Chondrocyte (in vitro differentiated cells): ENCODE data around the gene SLC22A23. TPM values are rescaled to one million over a fixed set of nuclear protein-coding genes. Genes with fewer than 3 reads are reported as not detected.

Experiments
- DNase-seq: peaks from one replicate; pipeline ENCODE4 v3.0.0; 2021; ENCODE audit warnings: mixed read lengths, low spot score
- H3K27ac Mint-ChIP-seq: one replicate; pipeline ENCODE4 v1.8.0; 2021; ENCODE audit warnings: mild to moderate bottlenecking, moderate library complexity, mixed read lengths; ENCODE audit not compliant: unreplicated experiment
- H3K27me3 Mint-ChIP-seq: 2 replicates; pipeline ENCODE4 v1.8.0; 2021; ENCODE audit warnings: low read depth, mixed read lengths
- H3K36me3 Mint-ChIP-seq: 2 replicates; pipeline ENCODE4 v1.8.0; 2021; ENCODE audit warnings: low read depth, mixed read lengths
- H3K4me1 Mint-ChIP-seq: 2 replicates; pipeline ENCODE4 v1.8.0; 2021; ENCODE audit warnings: low read depth, mild to moderate bottlenecking, mixed read lengths
- H3K4me3 Mint-ChIP-seq: one replicate; pipeline ENCODE4 v1.8.0; 2021; ENCODE audit warnings: mild to moderate bottlenecking, moderate library complexity, mixed read lengths; ENCODE audit not compliant: unreplicated experiment
- H3K9me3 Mint-ChIP-seq: 2 replicates; pipeline ENCODE4 v1.8.0; 2021; ENCODE audit warnings: low read depth, mixed read lengths
- CTCF ChIP-seq: fragments of 200-600 bp; sonication (generic); IDR thresholded peaks from 2 replicates; pipeline ENCODE4 v1.5.0; 2021; ENCODE audit warnings: antibody characterized with exemption, mild to moderate bottlenecking, moderate library complexity
- total RNA-seq: library from RNA; stranded (reverse); gene quantifications from 3 replicates; pipeline ENCODE4 v1.2.1, GENCODE V29; 2021

The SLC22A23 gene
- total RNA-seq, 1 donor from 2014 or later = 36.4 TPM

- no peak overlapping the region for H3K27ac Mint-ChIP-seq
Measured at GRCh38 chr6:3353213-3353903, 103.5 kb downstream of the SLC22A23 start.

DNA sequence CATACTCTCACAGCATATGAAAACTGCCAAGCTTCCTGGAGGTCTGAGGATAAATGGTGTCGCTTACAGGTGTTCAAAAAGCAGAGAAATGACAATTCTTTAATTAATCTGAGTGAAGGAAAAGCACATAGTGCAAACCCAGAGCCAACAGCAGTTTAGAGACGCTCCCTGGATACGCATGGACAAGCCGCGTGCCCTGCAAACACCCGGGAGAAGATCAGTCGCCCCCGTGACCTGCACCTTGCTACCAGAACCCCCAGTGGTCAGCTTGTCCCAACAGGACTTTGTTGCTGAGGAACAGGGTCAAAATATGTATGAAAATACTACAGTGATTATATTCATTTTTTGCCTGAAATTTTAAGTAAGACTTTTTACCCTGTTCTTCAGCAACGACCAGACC is 104.2 kb downstream of the SLC22A23 start:
- no peak overlapping the region for H3K4me3 Mint-ChIP-seq
- DNase-seq = no peak
- no peaks in the 10 kb centered on the region for H3K27me3 Mint-ChIP-seq
- peaks cover 3% of the 10 kb centered on the region for H3K36me3 Mint-ChIP-seq
- H3K9me3 Mint-ChIP-seq = no peaks in the 10 kb centered on the region
- H3K4me1 Mint-ChIP-seq = peaks cover 43% of the 10 kb centered on the region
- H3K27ac Mint-ChIP-seq = no peak overlapping the region
- no peak for TF ChIP-seq CTCF

More at GRCh38 chr6:3353213-3353903, 103.5 kb downstream of the SLC22A23 start:
- H3K27me3 Mint-ChIP-seq = no peaks in the 10 kb centered on the region
- H3K36me3 Mint-ChIP-seq = peaks cover 2% of the 10 kb centered on the region
- no peak for DNase-seq
- peaks cover 43% of the 10 kb centered on the region for H3K4me1 Mint-ChIP-seq
- TF ChIP-seq CTCF = no peak
- H3K4me3 Mint-ChIP-seq = no peak overlapping the region
- no peaks in the 10 kb centered on the region for H3K9me3 Mint-ChIP-seq

GRCh38 chr6:3351829-3352524 is 104.9 kb downstream of the SLC22A23 start:
- no peak for DNase-seq
- Mint-ChIP-seq H3K4me3 (no peak overlapping the region), H3K36me3 (peaks cover 3% of the 10 kb centered on the region), H3K27ac (no peak overlapping the region), H3K27me3 (no peaks in the 10 kb centered on the region), H3K4me1 (peaks cover 50% of the 10 kb centered on the region), H3K9me3 (no peaks in the 10 kb centered on the region)
- TF ChIP-seq CTCF = no peak

DNA sequence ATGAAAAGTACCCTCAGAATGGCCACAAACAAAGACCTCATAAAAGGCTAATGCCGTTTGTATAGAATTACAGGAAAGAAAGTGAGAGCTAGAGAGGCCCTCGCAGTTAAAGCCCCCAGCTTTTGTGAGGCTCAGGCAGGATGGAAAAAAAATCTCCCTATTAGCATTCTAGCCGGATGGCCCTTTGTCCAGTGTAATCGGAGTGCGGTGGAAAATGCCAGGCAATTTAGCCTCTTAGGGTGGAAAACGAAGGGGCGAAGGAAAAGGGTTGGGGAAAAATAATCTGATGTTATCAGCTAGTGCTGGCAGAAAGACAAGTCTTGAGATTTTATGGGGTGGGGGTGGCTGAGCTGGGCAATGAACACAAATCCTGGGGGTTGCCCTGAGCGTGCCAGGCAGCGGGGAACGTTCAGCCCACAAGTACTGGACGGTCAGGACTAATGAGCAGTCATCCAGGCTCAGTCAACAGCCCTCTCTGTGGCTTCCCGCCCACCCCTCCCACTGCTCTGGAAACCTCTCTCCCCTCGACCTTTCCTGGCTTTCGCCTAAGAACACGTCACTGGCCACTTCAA is 105.7 kb downstream of the SLC22A23 start:
- no peak overlapping the region for H3K27ac Mint-ChIP-seq
- H3K9me3 Mint-ChIP-seq = no peaks in the 10 kb centered on the region
- peaks cover 3% of the 10 kb centered on the region for H3K36me3 Mint-ChIP-seq
- DNase-seq = no peak
- TF ChIP-seq CTCF = no peak
- no peaks in the 10 kb centered on the region for H3K27me3 Mint-ChIP-seq
- no peak overlapping the region for H3K4me3 Mint-ChIP-seq
- peaks cover 51% of the 10 kb centered on the region for H3K4me1 Mint-ChIP-seq

GRCh38 chr6:3350252-3350796 is 106.5 kb downstream of the SLC22A23 start:
- H3K9me3 Mint-ChIP-seq = no peaks in the 10 kb centered on the region
- no peak overlapping the region for H3K27ac Mint-ChIP-seq
- no peak overlapping the region for H3K4me3 Mint-ChIP-seq
- peaks cover 49% of the 10 kb centered on the region for H3K4me1 Mint-ChIP-seq
- DNase-seq = no peak
- H3K27me3 Mint-ChIP-seq = no peaks in the 10 kb centered on the region
- peaks cover 3% of the 10 kb centered on the region for H3K36me3 Mint-ChIP-seq
- TF ChIP-seq CTCF = no peak
